Dedifferentiated amniotic fluid mesenchymal stem cell (primary cell): ENCODE results near the gene RAB3B.
"Not testable (repeated sequence)": the region's sequence is repeated elsewhere in the genome, so short reads cannot be mapped to it uniquely, and the experiment has no call there.

ENCODE experiments used
- DNase-seq: peaks from one replicate; pipeline ENCODE4 v3.0.0-alpha.2; 2016; ENCODE audit errors: extremely low spot score

Gene RAB3B

DNA sequence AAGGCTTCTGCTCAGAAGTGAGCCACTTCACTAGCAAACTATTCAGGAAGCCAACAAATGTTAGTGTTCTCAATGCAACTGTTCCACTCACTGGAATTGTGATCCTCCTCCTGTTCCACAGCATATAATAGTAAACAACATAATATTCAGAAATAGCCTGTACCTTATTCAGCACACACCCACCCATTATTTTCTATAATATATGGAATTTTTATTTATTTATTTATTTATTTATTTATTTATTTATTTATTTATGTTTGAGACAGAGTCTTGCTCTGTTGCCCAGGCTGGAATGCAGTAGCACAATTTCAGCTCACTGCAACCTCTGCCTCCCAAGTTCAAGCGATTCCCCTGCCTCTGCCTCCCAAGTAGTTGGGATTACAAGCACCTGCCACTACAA, 117.2 kb downstream of the RAB3B start:
- not testable (repeated sequence) for DNase-seq

DNA sequence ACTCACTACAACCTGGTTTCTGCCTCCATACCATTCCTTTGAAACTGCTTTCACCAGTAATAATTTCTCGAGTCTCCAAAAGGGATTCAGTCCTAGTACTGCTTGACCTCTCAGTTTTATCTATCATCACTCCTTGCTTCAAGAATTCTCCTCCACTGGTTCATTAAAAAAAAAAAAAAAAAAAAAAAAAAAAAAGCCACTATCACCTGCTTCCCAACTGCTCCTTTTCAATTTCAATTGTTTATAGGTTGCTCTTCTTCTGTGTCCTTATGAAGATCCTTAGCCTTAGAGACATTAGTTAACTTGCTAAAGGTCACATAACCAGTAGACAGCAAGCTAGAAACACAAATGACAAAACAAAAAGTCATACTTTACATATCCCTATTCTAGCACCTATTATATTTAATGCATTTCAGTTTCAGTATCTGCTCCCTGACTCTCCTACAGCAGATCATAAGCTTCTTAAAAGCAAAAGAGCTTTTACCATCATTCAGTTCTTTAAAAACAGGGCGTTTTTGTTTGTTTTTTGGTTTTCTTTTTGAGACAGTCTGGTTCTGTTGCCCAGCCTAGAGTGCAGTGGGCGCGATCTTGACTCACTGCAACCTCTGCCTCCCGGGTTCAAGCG, 119.0 kb downstream of the RAB3B start:
- no peak for DNase-seq

DNA sequence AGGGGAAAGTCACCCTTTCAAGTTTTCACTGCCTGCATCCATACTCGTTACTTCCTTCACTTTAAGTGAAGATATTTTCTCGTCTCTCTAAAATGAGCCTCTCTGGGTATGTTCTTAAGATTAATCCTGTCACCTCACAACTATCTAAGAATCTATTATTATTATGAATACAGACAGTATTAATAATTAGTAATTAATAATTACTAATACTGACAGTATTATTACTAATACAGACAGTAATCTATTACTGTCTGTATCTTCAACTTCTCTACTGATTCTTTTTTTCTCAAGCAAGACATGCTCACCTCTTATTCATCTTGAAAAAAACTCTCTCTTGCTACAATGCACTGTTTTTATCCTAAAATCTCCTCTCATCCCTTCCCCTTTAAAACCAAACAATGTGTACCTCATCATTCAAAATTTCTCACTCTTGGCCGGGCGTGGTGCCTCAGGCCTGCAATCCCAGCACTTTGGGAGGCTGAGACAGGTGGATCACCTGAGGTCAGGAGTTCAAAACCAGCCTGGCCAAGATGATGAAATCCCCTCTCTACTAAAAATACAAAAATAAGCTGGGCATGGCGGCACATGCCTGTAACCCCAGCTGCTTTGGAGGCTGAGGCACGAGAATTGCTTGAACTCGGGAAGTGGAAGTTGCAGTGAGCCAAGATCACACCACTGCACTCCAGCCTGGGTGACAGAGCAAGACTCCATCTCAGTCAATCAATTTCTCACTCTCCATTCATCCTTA, 119.7 kb downstream of the RAB3B start:
- no peak for DNase-seq

DNA sequence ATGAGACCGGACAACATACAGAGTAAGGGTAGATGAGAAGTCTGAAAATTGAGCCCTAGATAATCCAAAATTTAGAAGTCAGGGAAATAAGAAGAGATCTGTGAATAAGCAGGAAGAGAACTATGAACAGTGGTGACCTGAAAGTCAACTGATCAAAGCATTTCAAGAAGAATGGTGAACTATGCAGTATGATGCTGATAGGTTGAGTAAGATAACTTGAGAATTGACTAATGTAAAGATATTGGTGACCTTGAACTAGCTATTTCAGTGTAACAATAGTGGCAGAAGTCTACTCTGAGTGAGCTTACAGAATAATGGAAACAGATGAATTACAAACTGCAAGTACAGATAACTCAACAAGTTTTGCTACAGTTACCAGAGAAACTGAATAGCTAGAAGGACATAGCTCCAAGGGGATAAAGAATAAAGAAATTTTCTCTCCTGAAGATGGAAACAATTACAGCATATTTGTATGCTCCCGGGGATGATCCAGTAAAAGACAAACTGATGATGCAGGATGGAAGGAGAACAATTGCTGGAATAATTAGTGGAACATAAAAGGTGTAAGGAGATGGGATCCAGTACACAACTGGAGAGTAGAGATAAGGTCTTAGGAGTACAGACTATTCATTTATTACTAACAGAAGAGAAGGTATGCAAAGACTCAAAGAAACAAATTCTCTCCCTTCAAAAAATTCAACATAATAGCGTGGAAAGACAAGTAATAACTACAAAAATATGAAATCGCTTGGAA, 122.8 kb downstream of the RAB3B start:
- DNase-seq: no peak

DNA sequence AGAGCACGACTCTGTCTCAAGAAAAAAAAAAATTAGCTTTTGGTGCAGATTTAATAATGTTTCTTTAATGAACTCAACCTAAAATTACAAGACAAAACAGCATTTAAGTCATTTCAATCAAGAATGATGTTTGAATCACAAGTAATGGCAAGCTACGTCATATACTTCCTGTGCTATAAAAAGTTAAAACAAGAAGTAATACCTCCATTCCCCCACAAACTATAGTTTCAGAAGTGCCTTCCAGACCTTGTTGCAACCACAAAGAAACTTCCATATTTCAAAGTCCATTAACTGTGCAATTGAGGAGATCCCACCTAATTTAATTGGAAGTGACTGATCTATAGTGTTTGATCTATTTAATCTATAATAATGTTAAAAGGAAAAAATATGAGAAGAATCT, 127.1 kb downstream of the RAB3B start:
- no peak for DNase-seq

DNA sequence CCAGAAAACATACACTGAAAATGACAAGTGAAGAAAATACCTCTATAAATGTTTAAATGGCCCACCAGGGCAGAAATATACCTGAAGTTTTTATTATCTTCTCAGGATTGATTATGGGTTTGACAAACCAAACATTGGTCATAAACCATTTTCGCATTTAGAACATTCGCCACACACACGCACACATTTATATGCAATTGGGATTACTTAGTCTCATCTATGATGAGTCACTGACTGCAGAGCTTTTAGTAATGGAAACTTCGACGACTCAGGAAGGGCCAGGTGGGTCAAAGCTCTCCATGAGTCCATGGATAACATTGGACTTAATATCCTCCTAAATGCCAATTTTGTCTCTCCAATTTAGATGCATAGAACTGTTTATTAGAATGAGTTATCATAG, 128.8 kb downstream of the RAB3B start:
- DNase-seq: no peak

DNA sequence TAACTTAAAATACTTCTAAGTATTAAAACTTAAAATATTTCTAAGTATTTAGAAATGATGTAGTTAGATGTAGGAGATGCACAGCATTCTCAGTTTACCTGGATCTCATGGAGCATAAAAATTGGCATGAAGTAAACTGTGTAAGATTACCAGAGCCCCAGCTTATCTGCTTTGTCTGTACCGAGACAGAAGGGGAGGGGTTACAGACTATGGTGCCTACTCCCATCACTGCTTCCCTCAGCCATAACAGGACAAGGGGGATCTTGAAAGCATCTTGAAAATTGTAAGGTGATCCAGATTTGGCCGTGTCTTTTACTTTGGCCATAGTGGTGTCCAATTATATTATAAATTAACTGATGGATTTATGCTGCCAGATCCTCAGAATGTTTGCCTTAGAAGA, 130.8 kb downstream of the RAB3B start:
- no peak for DNase-seq

DNA sequence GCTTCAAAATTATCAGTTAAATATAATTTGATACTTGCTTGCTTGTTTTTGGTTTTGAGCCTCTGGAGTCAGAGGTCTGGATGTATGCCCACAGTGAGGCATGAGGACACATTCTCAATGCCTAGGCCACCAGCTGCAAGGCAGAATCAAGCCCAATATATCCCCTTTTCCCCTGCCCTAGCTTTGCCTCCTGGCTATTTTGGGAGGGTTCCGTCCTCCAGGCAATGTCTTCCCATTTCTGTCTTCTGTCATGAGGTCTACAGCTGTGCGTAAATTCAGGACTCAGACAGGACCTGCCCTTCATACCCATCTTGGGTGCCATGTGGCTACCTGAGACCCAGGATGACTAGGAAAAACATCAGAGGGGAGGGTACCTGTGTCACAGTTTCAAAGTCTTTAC, 131.2 kb downstream of the RAB3B start:
- DNase-seq: no peak

DNA sequence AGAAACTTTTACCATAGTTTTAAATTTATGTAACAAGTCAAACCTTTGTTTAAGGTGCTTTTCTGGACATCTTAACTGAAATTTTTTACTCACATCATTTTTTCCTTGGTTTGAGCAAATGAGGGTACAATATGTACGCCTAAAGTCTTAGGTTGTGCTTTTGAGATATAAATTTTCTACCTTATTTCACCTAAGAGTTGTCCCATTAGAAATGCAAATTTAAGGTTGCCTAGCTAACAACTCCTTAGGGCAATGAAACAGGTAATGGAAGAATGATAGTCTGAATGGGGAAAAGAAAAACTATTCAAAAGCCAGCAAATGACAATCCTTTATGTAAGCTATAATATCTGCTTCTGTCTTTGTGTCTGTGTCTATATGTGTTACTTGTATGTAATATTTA, 131.6 kb downstream of the RAB3B start:
- DNase-seq: no peak
